GM23338 (cell line): ENCODE measurements around the gene PABPN1. TPM values are rescaled to one million over a fixed set of nuclear protein-coding genes. Genes with fewer than 3 reads are reported as not detected.

ENCODE experiments used
- ATAC-seq: fragments of 200-7000 bp; cut with Tn5 transposase; 3 replicates; pipeline ENCODE4 v1.9.1; 2020
- DNase-seq: peaks from one replicate; pipeline ENCODE4 v3.0.0-alpha.2; 2015; ENCODE audit warnings: low spot score
- H2AFZ ChIP-seq: fragments of 200-600 bp; sonication (generic); 2 replicates; pipeline ENCODE4 v1.8.0; 2016; ENCODE audit warnings: antibody characterized with exemption, mild to moderate bottlenecking, moderate library complexity
- H3F3A ChIP-seq: fragments of 200-600 bp; sonication (generic); replicated peaks from 2 replicates; pipeline ENCODE4 v1.8.0; 2017; ENCODE audit warnings: antibody characterized with exemption, mixed run types, low read depth
- H3K27ac ChIP-seq: fragments of 200-600 bp; sonication (generic); 2 replicates; pipeline ENCODE4 v1.6.1; 2016; ENCODE audit warnings: low read depth
- H3K27me3 ChIP-seq: fragments of 200-600 bp; sonication (generic); 2 replicates; pipeline ENCODE4 v1.8.0; 2016; ENCODE audit warnings: mild to moderate bottlenecking, mixed run types, moderate library complexity; ENCODE audit not compliant: insufficient read depth
- H3K36me3 ChIP-seq: fragments of 200-600 bp; sonication (generic); 2 replicates; pipeline ENCODE4 v1.8.0; 2016; ENCODE audit warnings: mild to moderate bottlenecking; ENCODE audit not compliant: insufficient read depth
- H3K4me1 ChIP-seq: fragments of 200-600 bp; sonication (generic); 2 replicates; pipeline ENCODE4 v1.8.0; 2016; ENCODE audit warnings: mild to moderate bottlenecking, moderate library complexity; ENCODE audit not compliant: insufficient read depth
- H3K4me2 ChIP-seq: fragments of 200-600 bp; sonication (generic); 2 replicates; pipeline ENCODE4 v1.7.1; 2017; ENCODE audit warnings: mixed run types
- H3K4me3 ChIP-seq: fragments of 200-600 bp; sonication (generic); 2 replicates; pipeline ENCODE4 v1.6.1; 2016; ENCODE audit warnings: mixed run types
- H3K79me2 ChIP-seq: fragments of 200-600 bp; sonication (generic); replicated peaks from 2 replicates; pipeline ENCODE4 v1.8.0; 2017; ENCODE audit warnings: mild to moderate bottlenecking; ENCODE audit not compliant: insufficient read depth
- H3K9me2 ChIP-seq: fragments of 200-600 bp; sonication (generic); 2 replicates; pipeline ENCODE4 v1.8.0; 2017; ENCODE audit not compliant: insufficient read depth
- H4K20me1 ChIP-seq: fragments of 200-600 bp; sonication (generic); replicated peaks from 2 replicates; pipeline ENCODE4 v1.8.0; 2017; ENCODE audit warnings: mild to moderate bottlenecking; ENCODE audit not compliant: insufficient read depth
- H3K27ac Mint-ChIP-seq: 2 replicates; pipeline ENCODE4 v1.8.0; 2020; ENCODE audit warnings: inconsistent platforms, mild to moderate bottlenecking, moderate library complexity, mixed read lengths
- H3K27me3 Mint-ChIP-seq: 3 replicates; pipeline ENCODE4 v1.8.0; 2022; ENCODE audit warnings: low read depth, mild to moderate bottlenecking, moderate library complexity, mixed read lengths, inconsistent platforms; ENCODE audit not compliant: insufficient read depth, poor library complexity
- H3K36me3 Mint-ChIP-seq: 3 replicates; pipeline ENCODE4 v1.8.0; 2021; ENCODE audit warnings: low read depth, mild to moderate bottlenecking, inconsistent platforms, moderate library complexity, mixed read lengths
- H3K4me1 Mint-ChIP-seq: 3 replicates; pipeline ENCODE4 v1.8.0; 2020; ENCODE audit warnings: mild to moderate bottlenecking, inconsistent platforms, mixed read lengths
- H3K4me3 Mint-ChIP-seq: 3 replicates; pipeline ENCODE4 v1.8.0; 2021; ENCODE audit warnings: moderate library complexity, mild to moderate bottlenecking, inconsistent platforms, mixed read lengths
- H3K9me3 Mint-ChIP-seq: 3 replicates; pipeline ENCODE4 v1.8.0; 2020; ENCODE audit warnings: moderate library complexity, mild to moderate bottlenecking, inconsistent platforms, mixed read lengths
- CREB1 ChIP-seq: fragments of 250-450 bp; sonication (Bioruptor Pico); IDR thresholded peaks from 2 replicates; pipeline ENCODE4 v1.5.0; 2020; ENCODE audit warnings: low read depth, mild to moderate bottlenecking, moderate library complexity
- CTCF ChIP-seq, 2 experiments: fragments of 200-600 bp in 1 of 2; sonication (generic) in 1 of 2; conservative IDR thresholded peaks; 2 replicates each; pipeline versions ENCODE4 v1.5.1 to v1.6.1; 2016 to 2017; ENCODE audit warnings: antibody characterized with exemption in 2 of 2, low read depth in 2 of 2, mild to moderate bottlenecking in 2 of 2, moderate library complexity in 1 of 2
- EZH2 ChIP-seq: fragments of 200-600 bp; sonication (generic); IDR thresholded peaks from one replicate; pipeline ENCODE4 v1.8.0; 2017; ENCODE audit warnings: antibody characterized with exemption, mild to moderate bottlenecking, low read depth; ENCODE audit not compliant: unreplicated experiment
- EZH2phosphoT487 ChIP-seq: fragments of 200-600 bp; sonication (generic); IDR thresholded peaks from one replicate; pipeline ENCODE4 v1.8.1; 2018; ENCODE audit warnings: antibody characterized with exemption; ENCODE audit not compliant: unreplicated experiment
- JUNB ChIP-seq: IDR thresholded peaks from one replicate; pipeline ENCODE4 v1.6.1; 2016; ENCODE audit warnings: antibody characterized with exemption; ENCODE audit not compliant: unreplicated experiment
- NANOG ChIP-seq: IDR thresholded peaks from 2 replicates; pipeline ENCODE4 v1.6.1; 2016; ENCODE audit warnings: antibody characterized with exemption, borderline replicate concordance
- POLR2AphosphoS5 ChIP-seq: IDR thresholded peaks from 2 replicates; pipeline ENCODE4 v1.6.1; 2016; ENCODE audit warnings: antibody characterized with exemption, low read depth
- REST ChIP-seq: IDR thresholded peaks from one replicate; pipeline ENCODE4 v1.6.1; 2018; ENCODE audit warnings: antibody characterized with exemption; ENCODE audit not compliant: unreplicated experiment
- STAT1 ChIP-seq: IDR thresholded peaks from one replicate; pipeline ENCODE4 v1.6.1; 2016; ENCODE audit warnings: antibody characterized with exemption; ENCODE audit not compliant: unreplicated experiment
- ZNF114 ChIP-seq: fragments of 250-450 bp; sonication (Bioruptor Pico); IDR thresholded peaks from 2 replicates; pipeline ENCODE4 v1.5.0; 2020; ENCODE audit warnings: mild to moderate bottlenecking, moderate library complexity
- ZNF331 ChIP-seq: fragments of 250-450 bp; sonication (Bioruptor Pico); IDR thresholded peaks from 2 replicates; pipeline ENCODE4 v1.5.0; 2020; ENCODE audit warnings: low read depth, mild to moderate bottlenecking, moderate library complexity
- ZNF462 ChIP-seq: fragments of 250-450 bp; sonication (Bioruptor Pico); IDR thresholded peaks from 2 replicates; pipeline ENCODE4 v1.5.0; 2020; ENCODE audit warnings: mild to moderate bottlenecking, moderate library complexity
- polyA plus RNA-seq: library from polyadenylated mRNA; unstranded; fragments of >200 nt; fragmentation: Nextera tagmentation; extraction: Ambion mirVana; gene quantifications from 2 replicates; pipeline ENCODE4 v1.2.1, GENCODE V29; 2016
- total RNA-seq: library from RNA; depleted of rRNA; stranded (reverse); fragments of >200 nt; shearing (Covaris generic); gene quantifications from 2 replicates; pipeline ENCODE4 v1.2.3, GENCODE V29; 2014
- TF ChIP-seq, protein P1 (sequence below): IDR thresholded peaks from 2 replicates; pipeline ENCODE4 v1.6.1; 2016; ENCODE audit warnings: antibody characterized with exemption

The PABPN1 gene
- total and polyA plus RNA-seq, 2 experiments from 2014 or later: 116 to 342 TPM

GRCh38 chr14:23307687-23308644 is 13.3 kb upstream of the PABPN1 start:
- H3K79me2 ChIP-seq: peaks cover 11% of the 10 kb centered on the region; the same call in 1 of the 2 replicates
- no peaks in the 10 kb centered on the region; the same call in 1 of the 2 replicates for H4K20me1 ChIP-seq
- no peak for DNase-seq
- Mint-ChIP-seq H3K4me3 (peak overlapping the region; percentile 94), H3K36me3 (peaks cover 24% of the 10 kb centered on the region; the same call in 2 of the 3 replicates), H3K27me3 (peaks cover 13% of the 10 kb centered on the region), H3K27ac (no peak overlapping the region), H3K9me3 (no peaks in the 10 kb centered on the region; the same call in 2 of the 3 replicates), H3K4me1 (peaks cover 25% of the 10 kb centered on the region)
- peak overlapping the region; percentile 96 for H3K4me2 ChIP-seq
- no peak overlapping the region for H2AFZ ChIP-seq
- H3K4me1 ChIP-seq: peaks cover 15% of the 10 kb centered on the region
- no peak for ATAC-seq
- peak overlapping the region; percentile 85 for H3K4me3 ChIP-seq
- H3K36me3 ChIP-seq: no peaks in the 10 kb centered on the region; the same call in 1 of the 2 replicates
- TF ChIP-seq, protein P1, sequence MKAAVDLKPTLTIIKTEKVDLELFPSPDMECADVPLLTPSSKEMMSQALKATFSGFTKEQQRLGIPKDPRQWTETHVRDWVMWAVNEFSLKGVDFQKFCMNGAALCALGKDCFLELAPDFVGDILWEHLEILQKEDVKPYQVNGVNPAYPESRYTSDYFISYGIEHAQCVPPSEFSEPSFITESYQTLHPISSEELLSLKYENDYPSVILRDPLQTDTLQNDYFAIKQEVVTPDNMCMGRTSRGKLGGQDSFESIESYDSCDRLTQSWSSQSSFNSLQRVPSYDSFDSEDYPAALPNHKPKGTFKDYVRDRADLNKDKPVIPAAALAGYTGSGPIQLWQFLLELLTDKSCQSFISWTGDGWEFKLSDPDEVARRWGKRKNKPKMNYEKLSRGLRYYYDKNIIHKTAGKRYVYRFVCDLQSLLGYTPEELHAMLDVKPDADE: no peak
- TF ChIP-seq ZNF331 (CRISPR knock-in tag) (no peak), STAT1 (no peak), CTCF (conservative IDR thresholded peaks at IDR 0.05; ENCODE audit: low read depth in 2 of 2) (no peak), REST (no peak), EZH2 (no peak), ZNF462 (CRISPR knock-in tag) (no peak), POLR2AphosphoS5 (no peak), JUNB (no peak), NANOG (no peak), ZNF114 (no peak), EZH2phosphoT487 (no peak), CREB1 (CRISPR knock-in tag) (no peak)
- peaks cover 12% of the 10 kb centered on the region; the same call in 1 of the 2 replicates for H3F3A ChIP-seq
- H3K9me2 ChIP-seq: no peaks in the 10 kb centered on the region
- H3K27me3 ChIP-seq: peaks cover 22% of the 10 kb centered on the region
- H3K27ac ChIP-seq: no peak overlapping the region
